H1 (cell line): ENCODE results near the gene TACC2. TPM values are rescaled to one million over a fixed set of nuclear protein-coding genes. Genes with fewer than 3 reads are reported as not detected.

Source experiments
- CBX8 ChIP-seq: fragments of 300-800, 300-1000 bp; sonication (generic); IDR thresholded peaks from 2 replicates; pipeline ENCODE4 v1.7.1; 2016; ENCODE audit warnings: low read depth, low read length, borderline replicate concordance
- CHD1 ChIP-seq: IDR thresholded peaks from 2 replicates; pipeline ENCODE4 v1.6.1; 2012; ENCODE audit warnings: low read depth, low read length, improper control_type of control experiment
- CHD7 ChIP-seq: fragments of 300-600 bp; sonication (generic); IDR thresholded peaks from 2 replicates; pipeline ENCODE4 v1.7.1; 2012; ENCODE audit warnings: low read length, moderate library complexity, mild to moderate bottlenecking, inconsistent platforms; ENCODE audit not compliant: insufficient replicate concordance
- FOSL1 ChIP-seq: IDR thresholded peaks from 2 replicates; pipeline ENCODE4 v1.6.1; 2011; ENCODE audit warnings: mild to moderate bottlenecking, low read depth, low read length, moderate library complexity; ENCODE audit not compliant: insufficient read depth
- GTF2F1 ChIP-seq: IDR thresholded peaks from 2 replicates; pipeline ENCODE4 v1.6.1; 2012; ENCODE audit warnings: low read depth, low read length, improper control_type of control experiment, borderline replicate concordance
- KDM1A ChIP-seq: fragments of 200-600, 300-600 bp; sonication (generic); IDR thresholded peaks from 2 replicates; pipeline ENCODE4 v1.7.1; 2016; ENCODE audit warnings: mild to moderate bottlenecking, low read length, borderline replicate concordance
- PHF8 ChIP-seq: fragments of 200-600 bp; sonication (generic); conservative IDR thresholded peaks from 2 replicates; pipeline ENCODE4 v1.7.1; 2012; ENCODE audit warnings: low read depth, mild to moderate bottlenecking, inconsistent platforms, low read length, moderate library complexity
- POLR2AphosphoS5 ChIP-seq: IDR thresholded peaks from 2 replicates; pipeline ENCODE4 v1.6.1; 2011; ENCODE audit warnings: low read depth, low read length
- SP1 ChIP-seq: IDR thresholded peaks from 2 replicates; pipeline ENCODE4 v1.6.1; 2011; ENCODE audit warnings: low read depth, low read length
- SRF ChIP-seq: IDR thresholded peaks from 2 replicates; pipeline ENCODE4 v1.6.1; 2011; ENCODE audit warnings: mild to moderate bottlenecking, low read depth, low read length, moderate library complexity
- TCF12 ChIP-seq: IDR thresholded peaks from 2 replicates; pipeline ENCODE4 v1.6.1; 2011; ENCODE audit warnings: low read depth, mild to moderate bottlenecking, low read length
- YY1 ChIP-seq: IDR thresholded peaks from 2 replicates; pipeline ENCODE4 v1.6.1; 2011; ENCODE audit warnings: low read depth, mild to moderate bottlenecking, low read length
- polyA plus RNA-seq, 7 experiments: library from polyadenylated mRNA; depleted of rRNA in 3 of 7; stranded (reverse) in 5 of 7; unstranded in 2 of 7; fragments of >200 nt in 5 of 7; fragments of 200-250 nt in 2 of 7; gene quantifications; 1 replicate in 5 of 7; 2 replicates in 1 of 7; 4 replicates in 1 of 7; pipeline versions ENCODE4 v1.2.1 to v1.2.3, GENCODE V29; 2011 to 2013; ENCODE audit warnings: missing spikeins in 2 of 7, mixed read lengths in 2 of 7
- total RNA-seq: library from RNA; stranded (reverse); fragmentation: NEBNext Ultra II Directional; extraction: Animal tissue kit (Norgen Biotek cat#: 25700); gene quantifications from 2 replicates; pipeline ENCODE4 v1.2.1, GENCODE V29; 2021

Gene TACC2
- total and polyA plus RNA-seq, 2 of the 8 experiments (the other 6 are each of a cell fraction or from before 2014, with no cell fraction given), result 21.2 to 46.6 TPM

GRCh38 chr10:122199070-122199469 lies 210.1 kb downstream of the TACC2 start (continued):
- no peak for TF ChIP-seq CHD7
- TF ChIP-seq GTF2F1, result no peak
- TF ChIP-seq FOSL1, result no peak
- TF ChIP-seq SP1, result no peak
- TF ChIP-seq YY1, result no peak
- no peak for TF ChIP-seq CBX8
- no peak for TF ChIP-seq POLR2AphosphoS5
- no peak for TF ChIP-seq PHF8
- TF ChIP-seq CHD1, result no peak
- no peak for TF ChIP-seq KDM1A
- no peak for TF ChIP-seq SRF
- no peak for TF ChIP-seq TCF12
